CD4-positive, alpha-beta T cell treated with Interleukin-17A for 1 hour (primary cell): ENCODE results near the gene RSAD1.
A peak's percentile ranks its signal among the peaks of the same experiment; 100 is the strongest.

Experiments
- DNase-seq: peaks from one replicate; pipeline ENCODE4 v3.0.0-alpha.2; 2020

RSAD1 gene

DNA sequence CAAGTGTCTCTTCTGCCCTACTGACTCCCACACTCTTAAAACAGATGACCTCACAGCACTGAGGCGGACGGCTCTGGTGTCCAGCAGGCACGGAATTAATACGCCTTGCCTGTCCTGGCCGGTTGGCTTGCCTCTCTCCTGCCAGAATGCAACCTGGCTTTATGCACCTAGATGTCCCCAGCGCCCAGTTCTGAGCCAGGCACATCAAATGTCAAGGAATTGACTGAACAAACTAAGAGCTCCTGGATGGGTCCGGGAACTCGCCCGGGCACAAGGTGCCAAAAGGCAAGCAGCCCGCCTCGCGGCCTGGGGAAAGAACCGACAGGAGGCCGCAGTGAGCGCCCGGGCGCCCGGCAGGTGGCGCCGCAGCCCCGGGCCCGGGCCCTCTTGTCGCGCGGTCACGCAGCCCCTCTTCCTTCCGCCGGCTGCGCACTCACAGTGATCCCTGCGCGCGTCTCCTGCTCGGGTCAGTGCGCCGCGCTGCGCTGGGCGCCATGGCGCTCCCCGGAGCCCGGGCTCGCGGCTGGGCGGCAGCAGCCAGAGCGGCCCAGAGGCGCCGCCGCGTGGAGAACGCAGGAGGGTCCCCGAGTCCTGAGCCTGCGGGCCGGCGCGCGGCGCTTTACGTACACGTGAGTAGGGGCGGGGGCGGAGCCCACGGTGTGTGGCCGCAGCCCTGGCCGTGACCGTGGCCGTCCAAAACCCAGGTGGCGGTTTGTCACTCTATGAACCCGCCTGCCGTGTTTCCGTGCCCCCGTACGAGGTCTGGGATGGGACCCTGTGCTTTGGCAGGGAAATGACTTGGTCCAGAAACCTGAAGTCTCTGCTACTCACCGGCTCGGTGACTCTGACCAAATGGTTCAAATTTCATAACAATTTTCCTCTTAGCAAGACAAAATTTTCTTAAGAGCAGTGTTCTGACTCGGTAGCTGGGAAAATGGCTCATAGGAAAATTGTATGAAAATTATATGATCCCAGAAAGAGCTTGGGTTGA lies at the start of gene RSAD1:
Gene RSAD1, plus strand, starts transcription at position 470 of the 991 bp plus-strand sequence. Its CDS starts 25 bp downstream, at position 495.
- peak; percentile 88 for DNase-seq

DNA sequence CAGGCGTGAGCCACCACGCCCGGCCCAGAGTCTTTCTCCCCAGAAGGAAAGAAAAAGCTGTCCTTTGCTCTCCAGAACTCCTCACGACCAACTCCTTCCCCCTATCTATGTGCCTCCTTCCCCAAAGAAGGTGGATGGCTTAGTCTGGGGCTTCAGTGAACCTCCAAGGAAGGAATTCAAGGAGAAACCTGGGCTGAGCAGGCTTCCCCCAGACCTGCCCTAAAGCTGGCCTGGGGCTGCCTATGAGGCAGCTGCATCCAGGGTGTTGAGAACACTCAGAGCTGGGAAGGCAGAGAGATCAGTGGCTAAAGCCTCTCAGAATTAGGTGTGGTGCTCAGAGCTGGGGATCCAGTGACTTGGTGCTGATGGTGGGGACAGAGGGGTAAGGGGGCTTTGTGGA lies 48.9 kb upstream of the RSAD1 start:
- no peak for DNase-seq

DNA sequence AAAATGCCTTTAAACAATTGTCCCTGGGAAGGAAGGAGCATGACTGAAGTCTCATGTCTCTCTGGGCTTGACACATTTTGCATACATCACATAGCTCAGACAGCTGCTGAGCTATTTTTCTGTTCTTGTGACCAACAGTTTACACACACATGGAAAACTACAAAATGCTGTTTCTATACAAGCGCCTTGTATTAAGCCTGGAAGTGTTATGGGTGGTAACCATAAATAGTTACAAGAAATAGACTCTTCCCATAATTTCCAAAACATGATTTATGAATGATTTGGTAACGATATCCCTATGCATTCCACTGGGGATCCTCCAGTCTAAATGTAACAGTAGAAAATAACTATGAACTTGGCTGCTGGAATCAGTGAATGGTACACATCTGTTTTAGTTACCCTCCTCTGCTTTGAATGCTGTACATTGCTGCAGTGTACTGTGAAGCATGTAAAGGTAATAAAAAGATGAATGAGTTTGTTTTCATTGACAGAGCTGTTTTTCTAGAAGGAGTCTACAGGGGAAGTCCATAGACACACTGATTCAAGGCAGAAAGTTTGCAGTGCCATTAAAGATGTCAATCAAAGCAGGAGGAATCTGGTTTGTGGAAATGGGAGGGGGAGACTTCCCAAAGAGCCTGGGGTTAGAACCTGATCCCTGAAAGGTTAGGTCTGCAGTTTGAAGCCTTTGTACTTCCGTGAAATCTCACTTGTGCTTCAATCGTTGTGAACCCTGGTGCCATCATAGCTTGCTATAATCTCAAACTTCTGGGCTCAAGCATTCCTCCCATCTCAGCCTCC lies 47.6 kb upstream of the RSAD1 start:
- DNase-seq = no peak

DNA sequence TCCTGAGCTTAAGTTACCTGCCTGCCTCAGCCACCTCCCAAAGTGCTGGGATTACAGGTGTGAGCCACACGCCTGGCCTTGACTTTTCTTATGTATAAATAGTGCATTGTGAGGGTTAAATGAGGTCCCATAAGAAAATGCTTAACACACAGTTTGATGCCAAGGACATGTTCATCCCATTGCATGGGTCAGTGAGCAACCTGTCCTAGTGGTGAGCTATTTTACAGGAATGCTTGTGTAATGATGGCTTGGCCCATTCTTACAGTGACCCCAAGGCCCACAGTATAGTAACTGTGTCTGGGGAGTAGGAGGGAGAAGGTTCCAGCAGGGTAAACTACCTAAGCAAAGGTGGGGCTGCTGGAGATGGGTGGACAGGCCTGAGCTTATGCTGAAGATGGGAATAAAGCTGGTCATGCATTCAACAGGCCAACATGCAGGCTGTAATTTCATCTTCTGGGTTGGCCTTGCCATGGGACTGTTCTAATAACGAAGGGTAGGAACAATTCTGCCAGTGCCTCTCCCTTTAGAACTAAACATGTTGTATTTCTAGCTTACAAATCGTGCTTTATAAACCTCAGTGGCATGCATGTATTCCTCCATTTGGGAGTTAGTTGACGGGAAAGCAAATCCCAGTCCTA lies 46.4 kb upstream of the RSAD1 start:
- DNase-seq = no peak

DNA sequence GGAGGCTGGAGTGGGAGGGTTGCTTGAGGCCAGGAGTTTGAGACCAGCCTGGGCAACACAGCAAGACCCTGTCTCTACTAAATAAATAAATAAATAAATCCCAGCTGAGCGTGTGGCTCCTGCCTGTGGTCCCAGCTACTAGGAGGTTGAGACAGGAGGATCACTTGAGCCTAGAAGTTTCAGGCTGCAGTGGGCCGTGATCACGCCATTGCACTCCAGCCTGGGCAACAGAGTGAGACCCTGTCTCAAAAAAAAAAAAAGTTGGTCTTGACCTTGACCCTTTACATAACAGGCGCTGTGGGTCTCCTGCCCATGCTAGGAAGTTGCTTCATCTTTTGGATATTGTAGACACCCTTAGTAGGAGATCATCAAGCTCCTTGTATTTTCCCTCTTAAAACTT lies 41.3 kb upstream of the RSAD1 start:
- DNase-seq = no peak

DNA sequence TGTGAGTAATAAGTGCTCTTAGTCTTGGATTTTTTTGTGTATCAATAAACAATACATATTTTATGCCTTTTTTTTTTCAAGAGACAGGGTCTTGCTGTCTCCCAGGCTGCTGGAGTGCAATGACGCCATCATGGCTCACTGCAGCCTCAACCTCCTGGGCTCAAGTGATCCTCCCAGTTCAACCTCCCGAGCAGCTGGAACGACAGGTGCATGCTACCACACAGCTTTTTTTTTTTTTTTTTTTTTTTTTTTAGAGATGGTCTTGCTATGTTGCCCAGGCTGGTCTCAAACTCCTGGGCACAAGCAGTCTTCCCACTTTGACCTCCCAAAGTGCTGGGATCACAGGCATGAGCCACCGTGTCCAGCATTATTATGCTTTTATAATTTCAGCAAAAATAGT lies 39.7 kb upstream of the RSAD1 start:
- DNase-seq = no peak

DNA sequence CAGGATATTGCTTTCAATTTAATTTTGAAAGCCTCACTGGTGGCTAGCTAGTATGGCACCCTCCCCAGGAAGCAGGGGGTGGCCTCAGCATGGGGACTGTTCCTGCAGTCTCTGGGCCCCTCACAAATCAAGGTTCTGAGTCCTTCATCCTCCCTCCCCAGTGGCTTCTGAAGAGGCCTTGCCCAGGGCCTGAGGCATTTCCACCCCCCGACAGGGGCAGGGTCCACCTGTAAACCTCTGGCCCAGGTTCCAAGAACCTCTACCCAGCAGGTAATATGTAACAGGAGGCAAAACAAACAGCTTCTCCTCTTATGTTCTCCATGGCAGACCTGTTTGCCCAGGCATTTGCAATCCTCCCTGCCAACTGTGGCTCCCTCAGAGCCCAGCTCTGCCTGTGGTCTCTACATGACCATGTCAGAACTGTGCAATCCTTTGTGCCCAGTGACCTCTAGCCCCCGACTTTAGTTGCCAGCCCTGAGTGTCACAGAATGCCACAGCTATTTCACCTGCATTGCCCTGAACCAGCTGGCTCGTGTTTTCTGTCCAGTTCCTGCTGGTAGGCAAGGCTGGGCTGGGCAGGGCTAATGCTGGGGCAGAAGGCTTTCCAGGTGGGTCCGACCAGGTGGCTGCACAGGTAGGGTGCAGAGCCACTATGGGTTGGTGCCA lies 38.4 kb upstream of the RSAD1 start:
- no peak for DNase-seq

DNA sequence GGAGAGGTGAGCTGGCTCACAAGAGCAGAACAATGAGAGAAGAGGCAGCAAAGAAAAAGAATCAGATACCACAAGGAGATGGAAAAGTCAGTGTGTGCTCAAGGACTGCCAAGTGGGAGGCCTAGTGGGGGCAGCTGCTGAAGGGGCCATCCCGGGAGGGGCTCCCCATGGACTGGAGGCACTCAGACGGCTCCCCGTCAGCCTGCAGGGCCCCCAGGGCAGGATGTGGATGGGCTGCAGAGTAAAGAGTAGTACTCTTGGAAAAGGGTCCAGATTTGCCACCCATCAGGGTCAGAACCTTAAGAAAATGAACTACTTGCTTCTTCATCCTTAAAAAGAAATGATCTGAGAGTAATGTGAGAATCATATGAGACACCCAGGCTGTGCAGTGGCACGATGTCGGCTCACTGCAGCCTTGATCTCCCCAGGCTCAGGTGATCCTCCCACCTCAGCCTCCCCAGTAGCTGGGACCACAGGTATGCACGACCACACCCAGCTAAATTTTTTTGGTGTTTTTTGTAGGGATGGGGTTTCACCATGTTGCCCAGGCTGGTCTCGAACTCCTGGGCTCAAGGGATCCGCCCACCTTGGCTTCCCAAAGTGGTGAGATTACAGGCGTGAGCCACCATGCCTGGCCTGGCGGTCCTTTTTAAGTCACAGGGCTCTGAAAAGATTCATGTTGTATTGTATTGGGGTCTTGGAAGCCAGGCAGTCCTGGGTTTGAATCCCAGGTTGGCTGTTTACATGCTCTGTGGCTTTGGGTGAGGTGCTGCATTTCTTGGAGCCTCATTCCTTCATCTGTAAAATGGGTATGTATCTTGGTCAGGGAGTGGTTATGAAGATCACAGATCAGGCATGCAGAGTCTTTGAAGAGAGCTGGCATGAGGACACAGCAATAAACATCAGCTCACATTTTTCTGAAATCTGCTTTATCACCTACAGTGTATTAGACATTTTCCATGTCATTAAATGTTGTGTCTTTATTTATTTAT lies 37.5 kb upstream of the RSAD1 start:
- no peak for DNase-seq

DNA sequence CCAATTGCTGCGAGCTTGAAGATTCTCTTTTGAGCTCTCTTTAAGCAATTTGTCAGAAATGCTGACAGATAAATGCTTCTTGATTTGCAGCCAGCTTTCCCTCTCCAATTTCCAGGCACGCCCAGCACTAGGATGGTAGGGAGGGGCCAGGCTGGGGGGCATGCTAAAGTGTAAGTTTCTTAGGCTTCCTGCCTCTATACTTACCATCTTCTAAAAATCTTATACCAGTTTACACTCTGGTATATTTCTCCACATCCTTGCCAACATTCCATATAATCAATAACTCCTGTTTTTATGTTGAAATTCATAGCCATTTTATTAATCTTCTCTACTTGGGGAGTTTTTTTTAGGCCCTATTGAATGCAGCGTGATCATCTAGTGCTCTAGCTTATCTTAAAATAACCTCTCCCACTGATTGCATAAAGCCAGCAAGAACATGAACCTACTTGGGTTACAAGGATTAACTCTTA lies 35.1 kb upstream of the RSAD1 start:
- no peak for DNase-seq

DNA sequence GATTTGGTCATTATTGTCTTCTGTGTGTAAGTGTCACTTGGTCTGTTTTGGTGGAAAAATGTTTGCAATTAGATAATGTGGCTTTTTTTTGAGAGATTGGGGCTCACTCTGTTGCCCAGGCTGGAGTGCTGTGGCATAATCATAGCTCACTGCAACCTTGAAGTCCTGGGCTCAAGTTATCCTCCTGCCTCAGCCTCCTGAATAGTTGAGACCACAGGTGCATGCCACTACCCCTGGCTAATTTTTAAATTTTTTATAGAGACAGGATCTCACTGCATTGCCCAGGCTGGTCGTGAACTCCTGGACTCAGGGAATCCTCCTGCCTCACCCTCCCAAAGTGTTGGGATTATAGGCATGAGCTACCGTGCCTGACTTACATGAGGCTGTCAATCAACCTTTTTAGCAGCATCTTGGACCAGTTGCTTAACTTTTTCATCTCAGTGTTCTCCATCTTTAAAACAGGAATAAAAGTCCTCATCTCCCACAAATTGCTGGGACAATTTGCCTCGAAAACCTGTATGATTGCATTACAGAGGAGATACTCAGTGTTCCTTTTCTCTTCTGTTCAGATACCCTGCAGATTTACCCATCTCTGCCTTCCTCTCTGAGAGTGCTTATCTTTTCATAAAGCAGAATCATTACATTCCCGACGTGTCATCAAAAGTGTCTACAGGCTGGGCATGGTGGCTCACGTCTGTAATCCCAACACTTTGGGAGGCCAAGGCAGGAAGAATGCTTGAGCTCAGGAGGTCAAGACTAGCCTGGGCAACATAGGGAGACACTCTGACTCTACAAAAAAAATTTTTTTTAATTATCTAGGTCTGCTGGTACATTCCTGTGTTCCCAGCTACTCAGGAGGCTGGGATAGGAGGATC lies 33.6 kb upstream of the RSAD1 start:
- no peak for DNase-seq

DNA sequence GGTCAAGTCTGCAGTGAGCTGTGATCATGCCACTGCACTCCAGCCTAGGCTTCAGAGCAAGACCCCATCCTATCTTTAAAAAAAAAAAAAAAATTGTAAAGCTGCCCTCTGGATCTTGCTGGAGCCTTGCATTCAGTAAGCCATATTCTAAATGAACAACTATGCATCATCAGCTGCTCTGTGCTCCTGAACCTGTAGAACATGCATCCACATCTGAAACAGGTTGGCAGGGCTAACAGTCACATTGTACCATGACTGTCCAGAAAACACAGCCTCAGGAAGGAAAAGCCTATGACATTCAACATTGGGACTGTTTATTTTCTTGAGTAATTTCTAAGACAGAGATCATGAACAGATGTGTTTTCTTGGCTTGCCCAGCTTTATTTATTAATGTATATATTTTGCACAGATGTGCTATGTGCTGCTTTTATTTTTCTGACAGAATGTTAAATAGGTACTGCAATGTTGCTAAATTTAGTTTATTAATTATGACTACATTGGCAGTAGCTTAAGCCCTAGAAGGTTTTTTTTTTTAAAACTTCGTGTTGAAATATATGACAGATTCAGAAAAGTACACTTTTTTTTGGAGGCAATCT lies 32.8 kb upstream of the RSAD1 start:
- no peak for DNase-seq

DNA sequence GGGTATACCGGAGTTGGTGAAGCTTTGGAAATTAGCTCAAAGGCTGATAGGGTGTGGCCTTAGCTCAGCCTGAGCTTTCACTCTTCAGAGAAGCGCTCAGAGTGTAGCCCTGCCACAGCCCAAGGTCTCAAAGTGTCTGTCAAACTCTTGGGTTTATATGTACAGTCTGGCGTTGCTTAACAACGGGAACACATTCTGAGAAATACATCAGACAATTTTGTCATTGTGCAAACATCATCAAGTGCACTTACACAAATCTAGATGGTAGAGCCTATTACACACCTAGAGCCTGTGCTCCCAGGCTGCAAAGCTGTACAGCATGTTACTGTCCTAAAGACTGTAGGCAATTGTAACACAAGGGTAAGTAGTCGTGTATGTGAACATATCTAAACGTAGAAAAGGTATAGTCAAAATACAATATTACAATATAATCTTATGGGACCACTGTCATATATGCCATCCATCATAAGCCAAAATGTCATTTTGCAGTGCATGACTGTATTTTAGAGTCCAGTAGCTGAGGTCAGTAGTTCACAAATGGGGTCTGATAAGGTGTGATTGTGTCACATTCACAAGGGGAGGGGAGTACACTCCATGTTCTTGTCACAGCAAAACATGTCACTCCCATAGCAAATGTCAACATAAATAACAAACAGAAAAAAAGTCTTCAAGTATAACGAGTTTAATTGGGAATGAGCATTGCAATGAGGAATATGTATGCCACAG lies 30.6 kb upstream of the RSAD1 start:
- DNase-seq = no peak

DNA sequence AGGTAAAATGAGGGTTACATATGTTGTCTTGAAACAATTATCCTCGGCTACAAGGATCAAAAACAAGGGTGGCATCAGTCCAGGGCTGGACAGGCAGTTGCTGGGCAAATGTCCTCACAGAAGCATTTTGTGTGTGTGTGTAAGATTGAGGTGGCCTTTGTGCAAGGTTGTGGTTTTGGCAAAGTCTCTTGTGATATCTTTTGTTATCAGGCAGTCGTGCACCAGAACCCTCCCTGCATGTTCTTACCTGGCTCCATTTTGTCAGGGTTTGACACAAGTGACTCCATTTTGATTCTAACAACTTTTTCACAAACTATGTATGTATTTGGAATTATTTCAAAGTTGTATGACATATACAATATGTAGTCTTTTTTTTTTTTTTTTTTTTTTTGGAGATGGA lies 30.0 kb upstream of the RSAD1 start:
- no peak for DNase-seq

DNA sequence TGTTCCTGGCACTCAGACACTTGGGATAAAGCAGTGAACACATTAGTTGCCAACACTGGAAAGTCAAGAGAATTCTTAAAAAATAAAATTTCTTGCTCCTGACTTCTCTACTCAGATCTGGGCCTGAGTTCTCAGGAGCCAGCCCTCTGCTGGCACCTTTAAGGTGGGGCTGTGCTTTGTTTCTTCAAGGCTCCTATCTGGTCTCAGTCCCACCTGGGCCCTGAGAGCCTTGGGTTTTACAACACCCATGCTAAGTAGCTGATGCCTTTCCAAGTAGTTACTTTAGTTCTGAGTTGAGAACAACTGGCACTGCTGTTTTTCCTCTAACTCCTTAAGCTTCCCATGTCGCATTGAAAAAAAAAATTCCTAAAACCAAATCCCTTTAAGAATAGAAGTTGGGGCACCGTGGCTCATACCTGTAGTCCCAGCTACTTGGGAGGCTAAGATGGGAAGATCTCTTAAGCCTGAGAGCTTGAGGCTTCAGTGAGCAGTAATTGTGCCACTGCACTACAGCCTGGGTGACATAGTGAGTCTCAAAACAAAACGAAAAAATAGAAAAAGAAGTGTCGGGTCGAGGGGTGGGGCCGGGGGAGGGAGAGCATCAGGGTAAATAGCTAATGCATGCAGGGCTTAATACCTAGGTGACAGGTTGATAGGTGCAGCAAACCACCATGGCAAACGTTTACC lies 26.6 kb upstream of the RSAD1 start:
- DNase-seq = no peak

DNA sequence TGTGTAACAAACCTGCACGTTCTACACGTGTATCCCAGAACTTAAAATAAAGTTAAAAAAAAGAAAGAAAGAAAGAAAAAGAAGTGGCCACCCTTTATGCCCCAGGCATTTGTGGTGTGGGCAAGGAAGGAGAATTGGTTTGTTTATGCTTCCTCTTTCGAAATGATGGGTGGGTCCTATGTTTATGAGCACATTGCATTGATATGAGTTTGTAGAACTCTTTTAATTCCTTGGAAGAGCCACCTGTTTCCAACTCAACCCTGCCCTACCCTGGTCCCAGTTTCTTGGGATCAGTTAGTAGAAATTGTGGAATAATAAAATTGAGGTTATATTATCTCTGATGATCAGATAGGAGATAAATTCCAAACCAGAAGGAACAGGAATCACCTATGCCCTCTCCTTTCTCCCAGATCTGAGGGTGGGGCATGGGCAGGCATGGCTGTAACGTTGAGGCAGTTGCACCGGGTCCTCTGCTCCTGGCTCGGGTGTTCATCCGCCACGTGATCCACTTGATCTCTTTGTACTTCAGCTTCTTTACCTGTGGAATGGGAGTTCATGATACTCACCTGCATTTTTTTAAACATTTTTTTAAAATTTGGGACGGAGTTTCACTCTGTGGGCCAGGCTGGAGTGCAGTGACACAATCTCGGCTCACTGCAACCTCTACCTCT lies 25.9 kb upstream of the RSAD1 start:
- DNase-seq = no peak

DNA sequence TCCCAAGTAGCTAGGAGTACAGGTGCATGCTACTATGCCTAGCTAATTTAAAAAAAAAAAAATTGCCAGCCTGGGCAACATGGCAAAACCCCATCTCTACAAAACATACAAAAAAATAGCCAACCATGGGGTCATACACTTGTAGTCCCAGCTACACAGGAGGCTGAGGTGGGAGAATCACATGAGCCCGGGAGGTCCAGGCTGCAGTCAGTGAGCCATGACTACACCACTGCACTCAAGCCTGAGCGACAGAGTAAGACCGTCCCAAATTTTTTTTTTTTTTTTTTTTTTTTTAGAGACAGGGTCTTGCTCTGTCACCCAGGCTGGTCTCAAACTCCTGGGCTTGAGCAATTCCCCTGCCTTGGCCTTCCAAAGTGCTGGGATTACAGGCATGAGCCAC lies 24.8 kb upstream of the RSAD1 start:
- DNase-seq = no peak

DNA sequence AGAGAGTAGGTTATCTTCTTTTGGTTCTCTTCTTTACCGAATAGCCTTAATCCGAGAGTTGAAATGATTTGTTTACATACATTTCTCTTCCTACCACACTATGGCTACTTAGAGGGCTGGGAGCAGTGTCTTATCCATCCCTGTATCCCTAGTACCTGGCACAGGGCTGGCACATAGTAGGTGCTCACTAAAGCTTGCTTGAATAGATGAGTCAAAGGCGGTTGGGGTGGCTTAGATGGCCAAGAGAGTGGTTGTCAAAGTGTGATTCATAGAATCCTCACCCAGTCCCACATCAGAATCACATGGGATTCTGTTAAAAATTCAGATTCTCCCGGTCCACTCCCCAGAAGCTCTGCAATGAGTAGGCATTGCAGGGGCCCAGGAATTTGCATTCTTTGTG lies 21.0 kb upstream of the RSAD1 start:
- DNase-seq = no peak

DNA sequence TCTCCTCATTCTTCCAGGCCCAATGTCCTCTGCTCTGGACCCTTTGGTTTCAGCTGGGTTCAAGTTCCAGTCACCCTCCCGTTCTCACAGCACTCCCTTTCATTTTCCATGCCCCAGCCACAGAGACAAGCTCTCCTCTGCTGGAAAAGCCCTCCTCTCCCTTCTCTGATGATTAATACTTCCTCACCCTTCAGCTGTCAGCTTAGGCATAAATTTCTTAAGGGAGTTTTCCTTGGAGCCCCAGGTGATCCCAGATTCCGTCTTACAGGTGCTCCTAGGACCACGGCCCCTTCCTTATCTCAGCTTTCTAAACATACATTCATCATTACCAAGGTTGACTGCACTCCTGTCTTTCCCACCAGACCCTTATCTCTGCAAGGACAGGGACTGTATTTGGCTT lies 20.4 kb upstream of the RSAD1 start:
- no peak for DNase-seq
